ENCODE results near the gene SYT17. TPM values are rescaled to one million over a fixed set of nuclear protein-coding genes. Genes with fewer than 3 reads are reported as not detected.

Gene SYT17
- total and polyA plus RNA-seq, 3 donors from 2014 or later = 0.75 to 3.7 (median 3.1) TPM

GRCh38 chr16:19287241-19287640, 119.2 kb downstream of the SYT17 start:
- no peak for DNase-seq
- no peak overlapping the region for H3K27ac ChIP-seq
- H3K4me1 ChIP-seq = no peaks in the 10 kb centered on the region
- H3K9me3 ChIP-seq = no peaks in the 10 kb centered on the region
- no peak for TF ChIP-seq CTCF (IDR thresholded peaks at IDR 0.05)
- TF ChIP-seq POLR2A (IDR thresholded peaks at IDR 0.05) = no peak
- no peaks in the 10 kb centered on the region for H3K36me3 ChIP-seq (ENCODE audit: low read depth, missing control alignments)
- 87 to 93% methylated on average over 4 of the region's 4 CpGs for WGBS, 2 donors
- no peaks in the 10 kb centered on the region for H3K27me3 ChIP-seq
- intact Hi-C loops (cut with DNase I; ENCODE audit: low total_unique reads) = no loop called here
- H3K4me3 ChIP-seq = no peak overlapping the region

- 71 to 85% methylated on average over 7 of the region's 7 CpGs for WGBS, 2 donors
Observed at GRCh38 chr16:19288872-19289799, 121.1 kb downstream of the SYT17 start.

GRCh38 chr16:19289811-19290485, 121.9 kb downstream of the SYT17 start:
- Histone ChIP-seq H3K36me3 (ENCODE audit: low read depth, missing control alignments) (no peaks in the 10 kb centered on the region), H3K27me3 (no peaks in the 10 kb centered on the region), H3K9me3 (no peaks in the 10 kb centered on the region), H3K27ac (no peak overlapping the region), H3K4me3 (no peak overlapping the region), H3K4me1 (no peaks in the 10 kb centered on the region)
- intact Hi-C loops (cut with DNase I; ENCODE audit: low total_unique reads) = no loop called here
- WGBS, 2 donors = 56 to 57% methylated on average over 5 to 7 of the region's 7 CpGs
- TF ChIP-seq POLR2A (IDR thresholded peaks at IDR 0.05) = no peak
- TF ChIP-seq CTCF (IDR thresholded peaks at IDR 0.05) = no peak
- no peak for DNase-seq

More at GRCh38 chr16:19288872-19289799, 121.1 kb downstream of the SYT17 start:
- intact Hi-C loops (cut with DNase I; ENCODE audit: low total_unique reads) = no loop called here
- no peaks in the 10 kb centered on the region for H3K9me3 ChIP-seq
- H3K27me3 ChIP-seq = no peaks in the 10 kb centered on the region
- no peak overlapping the region for H3K27ac ChIP-seq
- no peak overlapping the region for H3K4me3 ChIP-seq
- TF ChIP-seq POLR2A (IDR thresholded peaks at IDR 0.05) = no peak
- no peak for TF ChIP-seq CTCF (IDR thresholded peaks at IDR 0.05)
- no peaks in the 10 kb centered on the region for H3K4me1 ChIP-seq
- DNase-seq = no peak
- no peaks in the 10 kb centered on the region for H3K36me3 ChIP-seq (ENCODE audit: low read depth, missing control alignments)

GRCh38 chr16:19290860-19291259, 122.8 kb downstream of the SYT17 start:
- no peak overlapping the region for H3K4me3 ChIP-seq
- no peaks in the 10 kb centered on the region for H3K4me1 ChIP-seq
- no peak overlapping the region for H3K27ac ChIP-seq
- TF ChIP-seq CTCF (IDR thresholded peaks at IDR 0.05) = no peak
- no peak for TF ChIP-seq POLR2A (IDR thresholded peaks at IDR 0.05)
- no peaks in the 10 kb centered on the region for H3K27me3 ChIP-seq
- WGBS, 2 donors = 74 to 81% methylated on average over 2 of the region's 2 CpGs
- no peaks in the 10 kb centered on the region for H3K36me3 ChIP-seq (ENCODE audit: low read depth, missing control alignments)
- no peaks in the 10 kb centered on the region for H3K9me3 ChIP-seq
- intact Hi-C loops (cut with DNase I; ENCODE audit: low total_unique reads) = no loop called here
- DNase-seq = no peak

All from testis (tissue), 3 donors.